Activated T-cell treated with anti-CD3 and anti-CD28 coated beads, Interleukin-2, amount 50 U/mL, for 24 hours (primary cell): ENCODE measurements around the gene KIAA1217.
"Not testable (repeated sequence)": the region's sequence is repeated elsewhere in the genome, so short reads cannot be mapped to it uniquely, and the experiment has no call there.

Source experiments
- DNase-seq: peaks from one replicate; pipeline ENCODE4 v3.0.0-alpha.2; 2020
- H3K27ac Mint-ChIP-seq: 2 replicates; pipeline ENCODE4 v1.8.0; 2020; ENCODE audit warnings: mild to moderate bottlenecking, mixed read lengths
- H3K27me3 Mint-ChIP-seq: 2 replicates; pipeline ENCODE4 v1.8.0; 2020; ENCODE audit warnings: mixed read lengths
- H3K36me3 Mint-ChIP-seq: 2 replicates; pipeline ENCODE4 v1.8.0; 2020; ENCODE audit warnings: low read depth, mixed read lengths
- H3K4me1 Mint-ChIP-seq: 2 replicates; pipeline ENCODE4 v1.8.0; 2020; ENCODE audit warnings: low read depth, mixed read lengths
- H3K4me3 Mint-ChIP-seq: 2 replicates; pipeline ENCODE4 v1.8.0; 2020; ENCODE audit warnings: mild to moderate bottlenecking, moderate library complexity, mixed read lengths
- H3K9me3 Mint-ChIP-seq: 2 replicates; pipeline ENCODE4 v1.8.0; 2020; ENCODE audit warnings: mixed read lengths

KIAA1217 gene

GRCh38 chr10:24437302-24437701, 228.4 kb downstream of the KIAA1217 start:
- Mint-ChIP-seq H3K4me1 (no peaks in the 10 kb centered on the region), H3K27me3 (peaks cover 31% of the 10 kb centered on the region), H3K36me3 (no peaks in the 10 kb centered on the region), H3K27ac (no peak overlapping the region), H3K4me3 (no peak overlapping the region), H3K9me3 (no peaks in the 10 kb centered on the region)
- no peak for DNase-seq

- no peak for DNase-seq
- Mint-ChIP-seq H3K4me3 (no peak overlapping the region), H3K27ac (no peak overlapping the region), H3K27me3 (peaks cover 34% of the 10 kb centered on the region), H3K4me1 (no peaks in the 10 kb centered on the region), H3K36me3 (no peaks in the 10 kb centered on the region), H3K9me3 (no peaks in the 10 kb centered on the region)
Observed at GRCh38 chr10:24438800-24439199, 229.9 kb downstream of the KIAA1217 start.

- no peaks in the 10 kb centered on the region for H3K36me3 Mint-ChIP-seq
- H3K27me3 Mint-ChIP-seq, result peaks cover 34% of the 10 kb centered on the region
- H3K27ac Mint-ChIP-seq, result no peak overlapping the region
- H3K4me1 Mint-ChIP-seq, result no peaks in the 10 kb centered on the region
- no peak for DNase-seq
- no peaks in the 10 kb centered on the region for H3K9me3 Mint-ChIP-seq
- no peak overlapping the region for H3K4me3 Mint-ChIP-seq
Observed at GRCh38 chr10:24439935-24440334, 231.0 kb downstream of the KIAA1217 start.

- DNase-seq, result no peak
- no peaks in the 10 kb centered on the region for H3K9me3 Mint-ChIP-seq
- H3K27me3 Mint-ChIP-seq, result peaks cover 32% of the 10 kb centered on the region
- no peaks in the 10 kb centered on the region for H3K36me3 Mint-ChIP-seq
- no peak overlapping the region for H3K4me3 Mint-ChIP-seq
- H3K4me1 Mint-ChIP-seq, result no peaks in the 10 kb centered on the region
- H3K27ac Mint-ChIP-seq, result no peak overlapping the region
Observed at GRCh38 chr10:24440817-24441797, 232.2 kb downstream of the KIAA1217 start.

GRCh38 chr10:24442234-24442633, 233.3 kb downstream of the KIAA1217 start:
- DNase-seq, result no peak
- H3K27ac Mint-ChIP-seq, result no peak overlapping the region
- H3K36me3 Mint-ChIP-seq, result no peaks in the 10 kb centered on the region
- no peaks in the 10 kb centered on the region for H3K9me3 Mint-ChIP-seq
- H3K27me3 Mint-ChIP-seq, result peaks cover 31% of the 10 kb centered on the region
- H3K4me1 Mint-ChIP-seq, result no peaks in the 10 kb centered on the region
- no peak overlapping the region for H3K4me3 Mint-ChIP-seq

- H3K27me3 Mint-ChIP-seq, result peaks cover 33% of the 10 kb centered on the region
- not testable (repeated sequence) for H3K27ac Mint-ChIP-seq, H3K9me3 Mint-ChIP-seq, DNase-seq, H3K4me3 Mint-ChIP-seq, H3K36me3 Mint-ChIP-seq, H3K4me1 Mint-ChIP-seq
Observed at GRCh38 chr10:24442641-24443174, 233.8 kb downstream of the KIAA1217 start.

GRCh38 chr10:24444337-24444736, 235.4 kb downstream of the KIAA1217 start:
- H3K9me3 Mint-ChIP-seq, result no peaks in the 10 kb centered on the region
- peaks cover 33% of the 10 kb centered on the region for H3K27me3 Mint-ChIP-seq
- H3K36me3 Mint-ChIP-seq, result no peaks in the 10 kb centered on the region
- no peak for DNase-seq
- H3K4me1 Mint-ChIP-seq, result peaks cover 7% of the 10 kb centered on the region
- no peak overlapping the region for H3K27ac Mint-ChIP-seq
- H3K4me3 Mint-ChIP-seq, result no peak overlapping the region

- H3K36me3 Mint-ChIP-seq, H3K27ac Mint-ChIP-seq, H3K9me3 Mint-ChIP-seq, H3K4me3 Mint-ChIP-seq, DNase-seq: not testable (repeated sequence)
- Mint-ChIP-seq H3K27me3 (peaks cover 29% of the 10 kb centered on the region), H3K4me1 (peaks cover 15% of the 10 kb centered on the region)
Observed at GRCh38 chr10:24445958-24446357, 237.0 kb downstream of the KIAA1217 start.

GRCh38 chr10:24446739-24447138, 237.8 kb downstream of the KIAA1217 start:
- H3K36me3 Mint-ChIP-seq, result no peaks in the 10 kb centered on the region
- H3K27ac Mint-ChIP-seq, result no peak overlapping the region
- no peaks in the 10 kb centered on the region for H3K9me3 Mint-ChIP-seq
- peaks cover 22% of the 10 kb centered on the region for H3K4me1 Mint-ChIP-seq
- H3K27me3 Mint-ChIP-seq, result peaks cover 36% of the 10 kb centered on the region
- no peak for DNase-seq
- H3K4me3 Mint-ChIP-seq, result no peak overlapping the region

- no peak overlapping the region for H3K27ac Mint-ChIP-seq
- no peak for DNase-seq
- peaks cover 44% of the 10 kb centered on the region for H3K27me3 Mint-ChIP-seq
- H3K9me3 Mint-ChIP-seq, result no peaks in the 10 kb centered on the region
- peaks cover 25% of the 10 kb centered on the region for H3K4me1 Mint-ChIP-seq
- H3K4me3 Mint-ChIP-seq, result no peak overlapping the region
- no peaks in the 10 kb centered on the region for H3K36me3 Mint-ChIP-seq
Observed at GRCh38 chr10:24448351-24448999, 239.5 kb downstream of the KIAA1217 start.

- Mint-ChIP-seq H3K4me3 (no peak overlapping the region), H3K27ac (peak overlapping the region; percentile 51), H3K4me1 (peaks cover 25% of the 10 kb centered on the region), H3K9me3 (no peaks in the 10 kb centered on the region), H3K27me3 (peaks cover 50% of the 10 kb centered on the region), H3K36me3 (no peaks in the 10 kb centered on the region)
- no peak for DNase-seq
Observed at GRCh38 chr10:24449321-24449740, 240.4 kb downstream of the KIAA1217 start.

- DNase-seq, result no peak
- H3K4me3 Mint-ChIP-seq, result no peak overlapping the region
- H3K27ac Mint-ChIP-seq, result no peak overlapping the region
- H3K36me3 Mint-ChIP-seq, result no peaks in the 10 kb centered on the region
- H3K9me3 Mint-ChIP-seq, result no peaks in the 10 kb centered on the region
- H3K4me1 Mint-ChIP-seq, result peaks cover 25% of the 10 kb centered on the region
- peaks cover 55% of the 10 kb centered on the region for H3K27me3 Mint-ChIP-seq
Observed at GRCh38 chr10:24449769-24450310, 240.9 kb downstream of the KIAA1217 start.

- no peaks in the 10 kb centered on the region for H3K36me3 Mint-ChIP-seq
- H3K27me3 Mint-ChIP-seq, result peaks cover 67% of the 10 kb centered on the region
- H3K4me1 Mint-ChIP-seq, result peaks cover 27% of the 10 kb centered on the region
- no peaks in the 10 kb centered on the region for H3K9me3 Mint-ChIP-seq
- DNase-seq, result no peak
- no peak overlapping the region for H3K27ac Mint-ChIP-seq
- no peak overlapping the region for H3K4me3 Mint-ChIP-seq
Observed at GRCh38 chr10:24451325-24451820, 242.4 kb downstream of the KIAA1217 start.

GRCh38 chr10:24452030-24452429, 243.1 kb downstream of the KIAA1217 start:
- Mint-ChIP-seq H3K4me3 (no peak overlapping the region), H3K36me3 (no peaks in the 10 kb centered on the region), H3K27ac (no peak overlapping the region), H3K4me1 (peaks cover 27% of the 10 kb centered on the region), H3K9me3 (no peaks in the 10 kb centered on the region), H3K27me3 (peaks cover 66% of the 10 kb centered on the region)
- DNase-seq, result no peak
